ENCODE data around the gene DTWD2.

- TF ChIP-seq SMC3 (IDR thresholded peaks at IDR 0.05; ENCODE audit: low read depth, low read length) (no peak), CTCF (IDR thresholded peaks at IDR 0.05) (no peak), YY1 (IDR thresholded peaks at IDR 0.05; ENCODE audit: low read depth) (no peak), RAD21 (IDR thresholded peaks at IDR 0.05; ENCODE audit: low read length) (no peak), USF2 (IDR thresholded peaks at IDR 0.05; ENCODE audit: borderline replicate concordance, low read depth, low read length) (no peak), TAF1 (IDR thresholded peaks at IDR 0.05; ENCODE audit: borderline replicate concordance, low read depth, low read length) (no peak), JUND (IDR thresholded peaks at IDR 0.05) (no peak)
Observed at GRCh38 chr5:119021149-119021732, 32.9 kb upstream of the DTWD2 start.

Measured in SK-N-SH (cell line).